HG03025 (cell line): Measurements from ENCODE around the gene ADAMTS1.

ENCODE experiments used
- ATAC-seq: cut with Tn5 transposase; IDR thresholded peaks from one replicate; pipeline ENCODE4 v1.9.1; 2021; ENCODE audit warnings: mild to moderate bottlenecking, moderate library complexity; ENCODE audit not compliant: unreplicated experiment, low FRiP score

Gene ADAMTS1

DNA sequence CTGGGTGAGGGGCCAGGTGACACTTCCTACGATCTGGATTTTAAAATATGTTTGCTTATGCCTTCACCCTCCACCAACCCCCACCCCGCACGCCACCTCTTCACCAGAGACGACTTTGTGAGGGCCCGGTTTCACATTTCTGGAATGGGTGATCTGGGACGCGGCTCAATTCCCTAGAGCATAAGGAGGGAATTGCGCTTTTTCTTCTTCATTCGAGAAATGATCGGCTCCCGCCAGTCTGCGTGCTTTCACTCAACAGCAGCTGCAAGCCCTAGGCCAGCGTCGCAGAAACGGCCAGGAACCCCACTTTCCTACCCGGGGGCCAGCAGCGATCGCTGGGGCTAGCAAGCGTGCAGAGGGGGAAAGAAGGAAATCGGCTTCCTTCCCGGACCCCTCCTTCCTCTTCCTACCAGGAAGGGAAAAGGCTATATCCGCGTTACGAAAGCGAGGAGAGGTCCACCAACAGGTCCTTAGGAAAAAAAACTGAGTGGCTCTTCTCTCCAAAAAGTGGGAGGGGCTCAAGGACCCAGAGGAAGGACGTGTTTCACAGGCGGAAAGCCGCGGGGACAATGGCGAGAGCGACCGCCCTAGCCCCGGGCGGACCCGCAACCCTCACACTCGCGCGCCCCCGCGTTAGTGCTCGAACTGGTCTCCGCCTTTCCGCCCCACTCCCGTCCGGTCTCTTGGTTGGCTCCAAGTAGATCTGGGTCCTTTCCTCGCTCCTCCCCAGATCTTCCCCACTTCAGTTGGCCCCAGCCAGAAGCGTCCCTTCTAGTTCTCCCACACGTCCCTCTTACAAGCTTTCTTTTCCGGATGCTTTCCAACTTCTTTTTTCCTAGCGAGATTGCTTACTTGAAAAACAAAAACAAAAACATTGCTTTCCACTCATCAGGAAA is 1.1 kb upstream of the ADAMTS1 start:
- ATAC-seq: no peak

DNA sequence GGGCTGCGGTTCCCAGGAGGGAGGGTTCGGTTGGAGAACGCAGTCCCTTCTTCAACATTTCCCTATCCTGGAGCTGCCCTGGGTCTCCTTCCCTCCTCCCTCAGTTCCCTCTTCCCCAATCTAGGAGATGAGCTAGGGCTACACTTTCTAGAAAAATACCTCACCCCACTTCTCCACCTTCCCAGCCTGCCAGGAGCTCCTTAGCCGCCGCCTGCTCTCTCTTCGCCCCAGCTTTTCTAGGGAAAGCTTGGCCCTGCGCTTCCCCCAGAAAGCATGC is 488 bp upstream of the ADAMTS1 start:
- ATAC-seq: no peak

DNA sequence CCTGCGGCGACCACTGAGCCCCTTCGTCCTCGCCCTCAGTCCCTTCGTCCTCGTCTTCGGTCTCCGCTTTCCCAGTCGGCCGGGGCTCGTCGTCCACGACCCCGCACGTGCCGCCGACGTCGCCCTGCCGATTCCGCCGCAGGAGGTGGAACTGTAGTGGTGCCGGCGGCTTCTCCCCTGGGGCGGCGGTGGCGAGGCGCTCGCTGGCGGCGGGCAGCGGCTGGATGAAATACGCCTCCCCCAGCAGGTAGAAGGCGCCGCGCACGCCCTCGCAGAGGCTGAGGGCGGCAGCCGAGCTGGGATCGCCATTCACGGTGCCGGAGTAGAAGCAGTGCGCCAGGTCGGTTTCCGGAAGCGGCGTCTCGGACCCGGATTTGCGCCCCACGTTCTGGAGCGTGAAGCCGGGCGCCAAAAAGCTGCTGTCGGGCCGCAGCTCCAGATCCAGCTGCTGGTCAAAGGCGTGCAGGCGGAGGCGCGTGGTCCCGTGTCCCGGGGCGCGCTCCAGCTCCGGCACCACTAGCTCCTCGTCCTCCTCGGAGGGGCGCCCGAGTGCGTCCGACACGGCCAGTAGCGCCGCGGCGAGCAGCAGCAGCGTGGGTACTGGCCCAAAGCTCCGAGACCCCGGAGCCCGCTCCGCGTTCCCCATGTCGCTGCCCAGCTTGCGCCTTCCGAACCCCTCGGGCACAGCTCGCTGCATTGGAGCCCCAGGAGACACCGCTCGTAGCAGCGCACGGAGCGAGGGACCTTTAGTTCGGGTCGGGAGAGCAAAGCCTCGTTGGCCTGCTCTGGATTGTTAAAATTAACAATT is 747 bp downstream of the ADAMTS1 start:
- no peak for ATAC-seq

DNA sequence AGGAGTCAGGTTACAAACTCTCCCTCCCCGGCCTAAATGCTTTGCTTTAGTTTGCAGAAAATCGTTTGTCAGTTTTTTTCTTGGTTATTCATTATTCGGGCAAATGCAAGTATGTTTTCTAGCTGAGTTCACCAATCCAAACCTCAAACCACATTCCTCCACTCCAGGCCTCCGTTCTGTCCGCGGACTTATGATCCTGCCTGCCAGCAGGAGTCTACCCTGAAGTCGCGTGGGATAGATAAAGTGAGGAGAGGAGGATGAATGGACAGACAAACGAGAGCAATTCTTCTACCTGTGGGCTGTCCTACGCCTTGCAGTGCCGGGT is 1.3 kb downstream of the ADAMTS1 start:
- ATAC-seq: no peak

DNA sequence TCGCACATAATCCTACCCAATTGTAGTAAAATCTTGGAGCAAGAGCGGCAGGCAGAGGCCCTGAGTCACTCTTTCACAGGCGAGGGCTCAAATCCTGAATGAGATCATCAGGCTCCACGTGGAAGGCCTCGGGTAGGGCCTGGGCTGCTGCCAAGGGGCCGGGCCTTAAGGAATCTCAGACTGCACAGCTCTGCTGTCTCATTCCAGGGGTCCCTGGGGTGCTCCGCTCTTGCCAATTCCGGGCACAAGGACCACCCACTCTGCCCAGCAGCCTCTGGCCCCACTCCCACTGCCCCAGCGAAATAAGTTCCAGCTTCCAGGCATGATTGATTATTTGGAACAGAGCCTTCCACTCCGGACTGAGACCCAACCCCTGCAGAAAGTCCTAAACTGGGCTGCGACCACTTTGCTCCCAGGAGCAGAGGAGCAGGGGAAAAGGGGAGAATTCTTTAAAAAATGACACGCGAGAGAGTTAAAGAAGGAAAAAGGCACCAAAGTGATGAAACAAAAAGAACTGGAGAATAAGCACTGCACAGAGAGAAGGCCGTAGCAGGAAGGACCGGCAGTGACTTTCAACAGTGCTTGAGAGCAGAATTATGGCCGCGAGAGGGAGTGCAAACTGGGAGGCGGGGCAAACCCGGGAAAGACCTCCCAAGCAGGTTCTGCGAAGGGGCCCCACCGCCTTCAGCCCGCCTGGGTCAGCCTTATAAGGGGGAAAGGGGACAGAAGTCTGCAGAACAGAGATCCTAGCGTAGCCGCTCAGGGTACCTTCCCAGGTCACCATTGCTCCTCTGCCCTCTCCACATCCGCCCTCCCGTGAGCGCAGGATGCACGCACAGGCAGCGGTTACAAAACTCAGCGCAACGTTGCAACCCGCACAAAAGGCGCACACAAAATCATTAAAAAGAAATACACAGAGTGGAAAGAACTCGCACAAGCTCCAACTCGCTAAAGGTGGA is 2.0 kb downstream of the ADAMTS1 start:
- ATAC-seq: no peak

DNA sequence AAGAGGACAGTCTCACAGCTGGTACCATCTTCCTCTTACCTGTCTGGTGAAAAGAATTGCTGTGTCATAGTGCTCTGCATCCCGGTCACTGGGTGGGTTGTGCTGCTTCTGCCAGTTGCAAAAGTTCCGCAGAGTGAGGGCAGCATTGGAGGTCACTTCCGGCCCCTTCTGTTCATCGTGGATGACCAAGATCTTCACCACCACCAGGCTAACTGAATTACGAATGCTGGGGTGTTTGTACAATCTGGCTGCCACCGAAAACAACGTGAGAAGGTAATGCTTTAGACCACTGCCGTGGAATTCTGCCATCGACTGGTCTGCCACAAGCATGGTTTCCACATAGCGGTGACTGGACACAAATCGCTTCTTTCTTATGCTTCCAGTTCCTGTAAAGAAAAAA is 2.9 kb downstream of the ADAMTS1 start:
- ATAC-seq: no peak

DNA sequence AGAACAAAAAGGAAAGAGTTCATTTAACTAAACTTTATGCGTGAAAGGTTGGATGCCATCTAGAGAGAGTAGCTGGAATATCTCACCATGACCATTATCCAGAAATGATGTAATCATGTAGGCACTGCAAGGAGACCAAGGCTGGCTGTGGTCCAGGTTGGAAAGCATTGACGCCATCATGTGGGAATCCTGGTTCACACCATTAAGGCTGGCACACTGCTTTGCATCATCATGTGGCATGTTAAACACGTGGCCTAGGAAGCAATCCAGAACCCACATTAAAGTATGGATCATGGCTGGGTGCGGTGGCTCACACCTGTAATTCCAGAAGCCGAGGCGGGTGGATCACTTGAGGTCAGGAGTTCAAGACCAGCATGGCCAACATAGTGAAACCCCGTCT is 4.3 kb downstream of the ADAMTS1 start:
- ATAC-seq: no peak

DNA sequence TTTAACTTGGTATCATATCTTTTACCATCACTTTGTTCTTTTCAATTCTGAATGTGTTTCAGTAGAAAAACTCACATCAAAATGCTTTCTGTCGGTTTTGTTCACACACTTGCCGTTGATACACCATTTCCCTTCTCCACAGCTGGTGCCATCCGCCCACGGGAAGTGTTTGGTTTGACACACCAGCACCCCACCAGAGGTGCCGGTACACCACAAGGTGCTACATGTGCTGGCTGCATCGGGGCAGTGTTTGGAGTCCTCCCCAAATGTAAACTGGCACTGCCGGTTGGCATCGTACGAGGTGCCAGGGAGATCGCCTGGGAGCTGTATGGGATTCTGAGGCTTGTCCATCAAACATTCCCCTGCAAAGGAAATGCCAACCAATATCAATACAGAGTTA is 5.0 kb downstream of the ADAMTS1 start:
- no peak for ATAC-seq

DNA sequence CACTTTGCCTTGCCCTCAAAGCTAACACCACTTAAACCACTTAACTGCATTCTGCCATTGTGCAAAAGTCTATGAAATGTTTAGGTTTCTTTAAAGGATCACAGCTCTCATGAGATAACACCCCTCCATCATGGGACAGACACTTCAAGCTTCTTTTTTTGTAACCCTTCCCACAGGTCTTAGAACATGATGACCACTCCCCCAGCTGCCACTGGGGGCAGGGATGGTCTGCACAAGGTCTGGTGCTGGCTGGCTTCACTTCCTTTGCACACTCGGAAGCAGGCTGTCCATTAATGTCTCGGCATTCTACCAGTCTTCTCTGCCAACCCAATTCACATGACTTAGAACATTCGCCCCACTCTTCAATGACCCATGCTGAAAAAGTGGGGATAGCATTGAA is 7.7 kb downstream of the ADAMTS1 start:
- no peak for ATAC-seq

DNA sequence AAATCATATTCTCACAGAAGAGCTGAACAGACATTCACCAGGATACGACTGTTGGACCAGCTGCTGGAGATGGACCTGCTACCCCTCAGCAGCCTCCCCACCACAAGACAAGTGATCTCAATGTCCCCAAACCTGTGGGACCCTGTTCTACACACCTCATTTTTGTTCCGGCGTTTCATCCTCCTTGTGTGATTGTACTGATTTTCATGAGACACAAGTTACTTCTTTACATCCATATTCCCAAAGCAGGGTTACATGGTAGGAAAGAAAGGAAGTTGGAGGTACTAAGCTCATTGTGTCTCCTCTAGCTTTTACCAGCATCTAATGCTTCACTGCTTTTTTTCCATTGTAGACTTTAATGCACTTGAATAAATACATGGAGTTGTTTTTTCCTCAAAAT is 8.7 kb downstream of the ADAMTS1 start:
- ATAC-seq: no peak

DNA sequence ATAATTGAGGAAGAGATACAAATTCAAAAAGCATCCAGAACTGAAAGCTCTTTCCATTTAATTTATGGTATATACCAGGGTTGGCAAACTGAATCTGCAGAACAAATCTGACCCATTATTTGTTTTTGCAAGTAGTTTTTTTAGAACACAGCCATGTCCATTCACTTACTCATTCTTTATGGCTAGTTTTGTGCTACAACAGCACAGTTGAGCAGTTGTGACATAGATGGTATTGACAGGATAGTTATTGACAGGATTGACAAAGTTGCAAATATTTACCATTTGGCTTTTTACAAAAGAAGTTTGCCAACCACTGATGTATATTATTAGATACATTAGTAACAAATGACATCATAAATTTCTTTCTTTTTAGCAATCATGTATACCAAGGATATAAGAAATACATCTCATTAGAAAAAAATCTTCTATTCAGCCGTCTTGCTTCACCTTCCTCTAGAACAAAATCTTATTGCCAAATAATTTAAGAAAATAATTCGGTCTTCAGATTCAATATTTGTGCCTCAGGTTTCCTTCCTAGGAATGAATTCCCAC is 9.4 kb downstream of the ADAMTS1 start:
- ATAC-seq: no peak

DNA sequence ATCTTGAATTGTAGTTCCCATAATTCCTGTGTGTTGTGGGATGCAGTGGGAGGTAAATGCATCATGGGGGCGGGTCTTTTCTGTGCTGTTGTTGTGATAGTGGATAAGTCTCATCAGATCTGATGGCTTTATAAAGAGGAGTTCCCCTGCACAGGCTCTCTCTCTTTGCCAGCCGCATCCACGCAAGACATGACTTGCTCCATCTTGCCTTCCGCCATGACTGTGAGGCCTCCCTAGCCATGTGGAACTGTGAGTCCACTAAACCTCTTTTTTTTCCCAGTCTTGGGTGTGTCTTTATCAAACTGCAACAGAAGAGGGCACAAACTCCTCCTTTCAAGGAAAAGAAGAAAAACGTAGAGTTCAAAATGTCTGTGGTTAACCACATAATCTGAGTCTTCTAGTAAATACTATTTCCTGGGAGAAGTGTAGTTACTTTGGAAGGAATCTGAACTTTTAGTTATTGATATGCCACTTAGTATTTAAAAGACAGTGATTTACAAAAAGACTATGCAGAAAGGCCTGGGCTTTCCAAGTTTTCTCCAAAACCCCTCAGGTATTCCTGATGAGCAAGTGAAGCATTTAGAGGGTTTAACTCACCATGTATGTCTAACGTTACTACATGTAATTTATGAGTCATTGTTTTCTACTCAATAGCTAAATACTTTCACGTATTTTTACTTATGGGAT is 10.0 kb downstream of the ADAMTS1 start:
- ATAC-seq: no peak

DNA sequence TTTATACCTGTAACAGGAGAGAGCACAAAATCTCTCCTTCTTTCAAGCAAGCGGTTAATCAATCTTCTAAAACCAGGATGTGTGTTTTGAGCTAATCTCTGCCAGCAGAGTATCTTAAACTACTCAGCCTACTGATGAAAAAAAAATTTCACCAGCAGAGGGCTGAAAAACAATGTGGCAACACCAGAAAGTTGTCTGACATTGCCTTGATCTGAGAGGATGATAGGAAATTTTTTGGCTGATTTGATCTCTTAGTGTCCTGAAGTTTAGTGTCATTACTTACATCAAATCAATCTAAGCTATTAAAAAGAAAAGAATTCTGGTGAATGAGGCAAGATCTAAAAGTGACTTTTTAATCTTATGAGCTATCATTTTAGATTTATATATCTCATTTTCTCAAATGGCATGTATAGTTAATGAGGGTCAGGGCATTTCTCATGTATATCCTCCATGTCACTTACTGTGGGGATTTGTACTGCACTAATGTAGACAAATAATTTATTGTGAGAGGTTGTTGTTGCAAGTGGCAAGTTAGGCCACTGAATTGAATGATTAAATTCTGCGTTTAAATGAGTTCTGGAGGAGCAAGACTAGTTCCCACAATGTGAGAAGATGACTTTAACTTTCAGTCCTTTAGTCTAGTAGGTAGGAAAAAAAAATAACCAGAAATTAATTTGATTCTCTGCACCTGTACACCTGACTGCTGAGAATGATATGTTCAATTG is 10.9 kb downstream of the ADAMTS1 start:
- ATAC-seq: no peak

DNA sequence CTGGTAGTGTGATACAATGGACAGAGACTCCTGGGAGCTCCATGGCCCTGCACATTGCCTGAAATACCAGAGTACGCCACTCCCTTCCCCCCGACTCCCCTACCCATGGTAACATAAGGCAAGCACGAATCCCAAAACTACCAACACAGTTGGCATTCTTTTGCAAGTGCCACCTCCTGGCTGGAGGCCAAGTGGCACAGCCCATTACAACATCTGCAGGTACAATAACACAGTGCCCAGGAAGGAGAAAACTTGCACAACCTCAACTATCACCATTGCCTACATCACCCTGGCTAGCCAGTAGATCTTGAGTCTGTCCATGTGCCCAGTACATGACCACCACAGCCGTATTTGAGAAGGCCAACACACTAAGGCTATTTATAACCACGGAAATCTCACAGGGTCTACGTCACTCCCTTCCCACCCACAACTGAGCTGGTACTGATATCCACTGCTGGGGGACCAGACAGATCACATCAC is 11.7 kb downstream of the ADAMTS1 start:
- no peak for ATAC-seq

DNA sequence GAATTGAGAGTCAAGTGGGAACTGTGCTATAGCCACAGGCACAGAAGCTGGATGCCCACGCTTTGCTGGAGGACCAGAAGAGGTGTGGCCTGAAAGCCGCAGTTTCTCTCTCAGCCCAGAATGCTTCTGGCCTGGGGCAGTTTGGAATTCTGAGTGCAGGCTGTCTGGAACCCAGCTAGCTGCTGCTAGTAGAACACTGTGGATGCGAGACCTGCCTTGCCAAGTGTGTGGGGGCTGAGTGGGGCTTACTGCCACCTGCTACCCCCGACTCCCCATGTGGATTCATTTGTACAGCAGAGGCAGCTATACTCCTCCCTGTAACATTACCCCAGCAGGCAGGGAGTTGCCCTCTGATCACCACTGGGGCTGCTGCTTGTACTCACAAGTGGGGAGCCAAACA is 12.2 kb downstream of the ADAMTS1 start:
- ATAC-seq: no peak

DNA sequence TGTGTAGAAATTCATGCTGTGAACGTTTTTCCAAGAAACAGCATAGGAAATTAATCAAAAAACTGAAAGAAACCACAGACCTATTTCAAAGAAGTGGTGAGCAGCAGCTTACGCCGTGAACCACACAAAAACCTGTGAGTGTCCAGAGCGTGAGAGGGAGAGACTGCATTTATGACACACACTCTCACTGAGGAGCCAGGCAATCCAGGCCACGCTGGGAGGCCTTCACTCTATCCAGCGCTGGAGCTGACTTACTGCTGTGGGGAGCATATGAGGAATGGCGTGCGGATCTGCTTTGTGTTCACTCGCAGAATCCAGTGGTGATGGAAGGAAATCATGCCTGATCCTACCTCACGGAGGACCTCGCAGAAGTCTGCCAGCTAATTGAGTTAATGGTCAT is 12.7 kb downstream of the ADAMTS1 start:
- ATAC-seq: no peak

DNA sequence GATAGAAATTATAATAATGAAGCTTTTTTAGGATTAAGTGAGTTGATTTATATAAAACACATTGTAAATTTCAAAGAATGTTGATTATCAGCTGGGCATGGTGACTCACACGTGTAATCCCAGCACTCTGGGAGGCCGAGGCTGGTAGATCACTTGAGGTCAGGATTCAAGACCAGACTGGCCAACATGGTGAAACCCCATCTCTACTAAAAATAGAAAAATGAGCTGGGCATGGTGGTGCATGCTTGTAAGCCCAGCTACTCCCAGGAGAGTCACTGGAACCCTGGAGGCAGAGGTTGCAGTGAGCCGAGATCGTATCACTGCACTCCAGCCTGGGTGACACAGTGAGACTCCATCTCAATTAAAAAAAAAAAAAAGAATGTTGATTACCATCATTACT is 18.4 kb downstream of the ADAMTS1 start:
- ATAC-seq: no peak

DNA sequence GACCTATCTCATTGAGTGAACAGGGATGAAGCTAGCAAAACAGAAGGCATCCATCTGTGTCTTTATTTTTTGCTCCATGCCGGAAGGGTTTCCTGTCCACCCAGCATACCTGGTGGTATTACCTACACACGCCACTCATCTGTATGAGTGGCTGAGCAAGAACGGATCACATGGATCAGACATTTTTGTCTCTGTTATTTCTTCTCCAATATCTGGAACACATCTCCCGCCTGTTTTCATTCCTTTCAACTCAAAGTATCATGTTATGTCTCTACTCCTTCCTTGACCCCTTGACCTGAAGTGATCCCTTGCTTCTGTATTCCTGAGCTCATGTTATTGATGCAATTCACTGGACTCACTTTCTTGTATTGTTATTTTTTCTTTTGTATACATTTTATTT is 24.7 kb downstream of the ADAMTS1 start:
- no peak for ATAC-seq

DNA sequence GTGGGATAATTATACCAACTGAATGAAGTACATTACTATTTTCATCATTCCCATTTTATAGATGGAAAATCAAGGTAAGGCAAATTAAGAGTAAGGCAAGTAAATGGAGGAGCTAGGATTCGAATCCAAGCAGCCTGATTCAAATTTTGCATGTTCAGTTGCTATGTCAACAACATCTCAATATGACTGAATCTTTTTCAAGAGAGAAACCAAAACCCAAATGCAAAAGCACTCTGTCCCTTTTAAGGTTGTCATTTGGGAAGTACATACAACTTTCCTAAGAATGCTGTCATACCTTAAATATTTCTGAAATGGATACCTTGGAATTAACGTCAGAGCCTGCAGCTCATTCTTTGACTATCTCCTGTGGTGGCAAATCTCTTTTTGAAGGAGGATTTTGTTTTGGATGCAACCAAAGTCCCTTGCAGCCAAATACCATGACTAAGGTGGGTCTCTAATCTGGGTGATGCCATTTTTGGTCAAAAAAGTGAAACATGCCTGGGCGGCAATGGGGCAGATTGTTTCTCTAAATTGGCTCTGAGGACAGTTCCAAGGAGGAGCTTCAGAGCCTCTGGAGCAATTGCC is 25.4 kb downstream of the ADAMTS1 start:
- ATAC-seq: no peak
